Activated CD4-positive, alpha-beta T cell treated with anti-CD3 and anti-CD28 coated beads, Interleukin-2, amount 50 U/mL, for 48 hours (primary cell): ENCODE measurements around the gene OR4D1.
A peak's percentile ranks its signal among the peaks of the same experiment; 100 is the strongest.
"Not testable (repeated sequence)": the region's sequence is repeated elsewhere in the genome, so short reads cannot be mapped to it uniquely, and the experiment has no call there.

Experiments used
- DNase-seq, 2 experiments: peaks; one replicate each; pipeline ENCODE4 v3.0.0-alpha.2; 2020

OR4D1 gene

GRCh38 chr17:58147930-58148434, at the start of gene OR4D1:
TSS of gene OR4D1 (plus strand) at chr17:58148384. CDS start at chr17:58155154, 6,770 bp downstream.
- DNase-seq, result no peak

GRCh38 chr17:58100506-58100905, 47.7 kb upstream of the OR4D1 start:
- DNase-seq, result no peak

GRCh38 chr17:58101898-58102297, 46.3 kb upstream of the OR4D1 start:
- DNase-seq, result not testable (repeated sequence)

GRCh38 chr17:58105093-58105492, 43.1 kb upstream of the OR4D1 start:
- DNase-seq, result no peak

GRCh38 chr17:58107306-58107705, 40.9 kb upstream of the OR4D1 start:
- DNase-seq, result no peak

- no peak for DNase-seq
Observed at GRCh38 chr17:58109197-58109596, 39.0 kb upstream of the OR4D1 start.

GRCh38 chr17:58110012-58110411, 38.2 kb upstream of the OR4D1 start:
- DNase-seq, result no peak

GRCh38 chr17:58111676-58112075, 36.5 kb upstream of the OR4D1 start:
- no peak for DNase-seq

GRCh38 chr17:58112970-58113631, 35.1 kb upstream of the OR4D1 start:
- DNase-seq, result peak; percentile 92 to 93

GRCh38 chr17:58113947-58114346, 34.2 kb upstream of the OR4D1 start:
- no peak for DNase-seq

- no peak for DNase-seq
Observed at GRCh38 chr17:58117382-58117781, 30.8 kb upstream of the OR4D1 start.

- DNase-seq, result no peak
Observed at GRCh38 chr17:58119491-58119890, 28.7 kb upstream of the OR4D1 start.

- peak; percentile 25 to 41 for DNase-seq
Observed at GRCh38 chr17:58120195-58120822, 27.9 kb upstream of the OR4D1 start.

- no peak for DNase-seq
Observed at GRCh38 chr17:58121925-58122324, 26.3 kb upstream of the OR4D1 start.

- DNase-seq, result no peak
Observed at GRCh38 chr17:58127846-58128245, 20.3 kb upstream of the OR4D1 start.

GRCh38 chr17:58132697-58133096, 15.5 kb upstream of the OR4D1 start:
- not testable (repeated sequence) for DNase-seq

GRCh38 chr17:58136669-58137279, 11.4 kb upstream of the OR4D1 start:
- DNase-seq, result no peak

GRCh38 chr17:58141505-58141904, 6.7 kb upstream of the OR4D1 start:
- DNase-seq, result no peak

GRCh38 chr17:58143335-58143734, 4.8 kb upstream of the OR4D1 start:
- DNase-seq, result not testable (repeated sequence)

GRCh38 chr17:58144801-58145200, 3.4 kb upstream of the OR4D1 start:
- DNase-seq, result no peak

GRCh38 chr17:58148609-58149008, 425 bp downstream of the OR4D1 start:
- no peak for DNase-seq

GRCh38 chr17:58150394-58150793, 2.2 kb downstream of the OR4D1 start:
- no peak for DNase-seq

- peak; percentile 37 to 42 for DNase-seq
Observed at GRCh38 chr17:58153046-58153445, 4.9 kb downstream of the OR4D1 start.

- DNase-seq, result no peak
Observed at GRCh38 chr17:58153671-58154070, 5.5 kb downstream of the OR4D1 start.
